ENCODE results near the gene TUSC2.
A peak's percentile ranks its signal among the peaks of the same experiment; 100 is the strongest.

Gene TUSC2

GRCh38 chr3:50327943-50328691 lies at the start of gene TUSC2:
Gene TUSC2 (minus strand): TSS chr3:50328223. CDS start chr3:50328099, 124 bp downstream.
- Histone ChIP-seq H3K4me3 (peak within 1 kb of the TSS; percentile 81), H3K9ac (ENCODE audit: insufficient read length) (peak within 1 kb of the TSS; percentile 87), H3K27ac (peak within 1 kb of the TSS; percentile 62), H3K9me3 (ENCODE audit: low read depth, low read length) (no peaks in the 10 kb centered on the region), H3K36me3 (ENCODE audit: insufficient read depth, low read length) (peaks cover 18% of the 10 kb centered on the region; the same call in 1 of the 2 replicates)
- DNase-seq (ENCODE audit: low read depth, low spot score): no peak
- TF ChIP-seq FOXP2 (optimal IDR thresholded peaks at IDR 0.05; ENCODE audit: control extremely low read depth, extremely low read length, insufficient read depth) (no peak), POLR2AphosphoS5 (IDR thresholded peaks at IDR 0.05; ENCODE audit: borderline replicate concordance, low read depth, low read length) (peak; percentile 87)

- DNase-seq (ENCODE audit: low read depth, low spot score): no peak
- Histone ChIP-seq H3K9ac (ENCODE audit: insufficient read length) (no peak overlapping the region), H3K36me3 (ENCODE audit: insufficient read depth, low read length) (no peaks in the 10 kb centered on the region), H3K4me3 (no peak overlapping the region), H3K27ac (no peak overlapping the region), H3K9me3 (ENCODE audit: low read depth, low read length) (no peaks in the 10 kb centered on the region)
- no peak for TF ChIP-seq EZH2 (IDR thresholded peaks at IDR 0.05)
Measured at GRCh38 chr3:50375258-50375931, 47.4 kb upstream of the TUSC2 start.

- Histone ChIP-seq H3K4me3 (no peak overlapping the region), H3K9me3 (ENCODE audit: low read depth, low read length) (no peaks in the 10 kb centered on the region), H3K9ac (ENCODE audit: insufficient read length) (no peak overlapping the region)
Measured at GRCh38 chr3:50374363-50375257, 46.6 kb upstream of the TUSC2 start.

GRCh38 chr3:50373146-50374051 lies 45.4 kb upstream of the TUSC2 start:
- H3K9me3 ChIP-seq (ENCODE audit: low read depth, low read length): no peaks in the 10 kb centered on the region
- no peaks in the 10 kb centered on the region for H3K36me3 ChIP-seq (ENCODE audit: insufficient read depth, low read length)
- DNase-seq (ENCODE audit: low read depth, low spot score): no peak
- H3K27ac ChIP-seq: no peak overlapping the region
- H3K9ac ChIP-seq (ENCODE audit: insufficient read length): no peak overlapping the region
- TF ChIP-seq FOXP2 (optimal IDR thresholded peaks at IDR 0.05; ENCODE audit: control extremely low read depth, extremely low read length, insufficient read depth): no peak
- TF ChIP-seq EZH2 (IDR thresholded peaks at IDR 0.05): no peak
- H3K4me3 ChIP-seq: no peak overlapping the region

More at GRCh38 chr3:50374363-50375257, 46.6 kb upstream of the TUSC2 start:
- Histone ChIP-seq H3K27ac (no peak overlapping the region), H3K36me3 (ENCODE audit: insufficient read depth, low read length) (no peaks in the 10 kb centered on the region)
- no peak for DNase-seq (ENCODE audit: low read depth, low spot score)
- TF ChIP-seq EZH2 (IDR thresholded peaks at IDR 0.05): no peak

GRCh38 chr3:50372349-50372748 lies 44.3 kb upstream of the TUSC2 start:
- Histone ChIP-seq H3K27ac (no peak overlapping the region), H3K36me3 (ENCODE audit: insufficient read depth, low read length) (no peaks in the 10 kb centered on the region), H3K9ac (ENCODE audit: insufficient read length) (no peak overlapping the region), H3K9me3 (ENCODE audit: low read depth, low read length) (no peaks in the 10 kb centered on the region), H3K4me3 (no peak overlapping the region)
- no peak for TF ChIP-seq EZH2 (IDR thresholded peaks at IDR 0.05)
- TF ChIP-seq POLR2AphosphoS5 (IDR thresholded peaks at IDR 0.05; ENCODE audit: borderline replicate concordance, low read depth, low read length): no peak
- TF ChIP-seq FOXP2 (optimal IDR thresholded peaks at IDR 0.05; ENCODE audit: control extremely low read depth, extremely low read length, insufficient read depth): no peak
- DNase-seq (ENCODE audit: low read depth, low spot score): no peak

- TF ChIP-seq EZH2 (IDR thresholded peaks at IDR 0.05) (no peak), FOXP2 (optimal IDR thresholded peaks at IDR 0.05; ENCODE audit: control extremely low read depth, extremely low read length, insufficient read depth) (no peak)
- H3K9me3 ChIP-seq (ENCODE audit: low read depth, low read length): no peaks in the 10 kb centered on the region
- H3K36me3 ChIP-seq (ENCODE audit: insufficient read depth, low read length): no peaks in the 10 kb centered on the region
- no peak for DNase-seq (ENCODE audit: low read depth, low spot score)
- no peak overlapping the region for H3K4me3 ChIP-seq
- no peak overlapping the region for H3K9ac ChIP-seq (ENCODE audit: insufficient read length)
- no peak overlapping the region; the same call in 1 of the 2 replicates for H3K27ac ChIP-seq
Measured at GRCh38 chr3:50371133-50371685, 43.2 kb upstream of the TUSC2 start.

GRCh38 chr3:50370594-50370993 lies 42.6 kb upstream of the TUSC2 start:
- peak overlapping the region; percentile 54; the same call in 1 of the 2 replicates for H3K27ac ChIP-seq
- no peak for TF ChIP-seq EZH2 (IDR thresholded peaks at IDR 0.05)
- no peak for TF ChIP-seq FOXP2 (optimal IDR thresholded peaks at IDR 0.05; ENCODE audit: control extremely low read depth, extremely low read length, insufficient read depth)
- no peak for TF ChIP-seq POLR2AphosphoS5 (IDR thresholded peaks at IDR 0.05; ENCODE audit: borderline replicate concordance, low read depth, low read length)
- DNase-seq (ENCODE audit: low read depth, low spot score): peak; percentile 42
- no peak overlapping the region for H3K9ac ChIP-seq (ENCODE audit: insufficient read length)
- no peaks in the 10 kb centered on the region for H3K36me3 ChIP-seq (ENCODE audit: insufficient read depth, low read length)
- no peaks in the 10 kb centered on the region for H3K9me3 ChIP-seq (ENCODE audit: low read depth, low read length)
- H3K4me3 ChIP-seq: no peak overlapping the region
